Nephron progenitor cell (in vitro differentiated cells): ENCODE data around the gene ADARB2.

ENCODE experiments used
- DNase-seq: peaks from one replicate; pipeline ENCODE4 v3.0.0; 2021
- H3K27ac Mint-ChIP-seq: 2 replicates; pipeline ENCODE4 v1.8.0; 2021; ENCODE audit warnings: mild to moderate bottlenecking, moderate library complexity, mixed read lengths
- H3K27me3 Mint-ChIP-seq: 2 replicates; pipeline ENCODE4 v1.8.0; 2021; ENCODE audit warnings: mild to moderate bottlenecking, low read depth, mixed read lengths; ENCODE audit not compliant: poor library complexity
- H3K36me3 Mint-ChIP-seq: 2 replicates; pipeline ENCODE4 v1.8.0; 2021; ENCODE audit warnings: low read depth, mixed read lengths
- H3K4me1 Mint-ChIP-seq: 2 replicates; pipeline ENCODE4 v1.8.0; 2021; ENCODE audit warnings: mixed read lengths
- H3K4me3 Mint-ChIP-seq: 2 replicates; pipeline ENCODE4 v1.8.0; 2021; ENCODE audit warnings: mild to moderate bottlenecking, moderate library complexity, mixed read lengths
- H3K9me3 Mint-ChIP-seq: 2 replicates; pipeline ENCODE4 v1.8.0; 2021; ENCODE audit warnings: mild to moderate bottlenecking, moderate library complexity, mixed read lengths
- CTCF ChIP-seq: fragments of 200-600 bp; sonication (generic); IDR thresholded peaks from 2 replicates; pipeline ENCODE4 v1.5.0; 2021; ENCODE audit warnings: antibody characterized with exemption

The ADARB2 gene

GRCh38 chr10:1709161-1709560 is 28.2 kb downstream of the ADARB2 start:
- Mint-ChIP-seq H3K4me3 (no peak overlapping the region), H3K9me3 (peaks cover 31% of the 10 kb centered on the region), H3K36me3 (no peaks in the 10 kb centered on the region), H3K27me3 (peaks cover 22% of the 10 kb centered on the region), H3K27ac (no peak overlapping the region), H3K4me1 (no peaks in the 10 kb centered on the region)
- no peak for DNase-seq
- no peak for TF ChIP-seq CTCF

GRCh38 chr10:1708746-1709145 is 28.6 kb downstream of the ADARB2 start:
- no peak for DNase-seq
- no peak overlapping the region for H3K4me3 Mint-ChIP-seq
- peaks cover 34% of the 10 kb centered on the region for H3K9me3 Mint-ChIP-seq
- H3K4me1 Mint-ChIP-seq: no peaks in the 10 kb centered on the region
- no peak overlapping the region for H3K27ac Mint-ChIP-seq
- no peak for TF ChIP-seq CTCF
- no peaks in the 10 kb centered on the region for H3K36me3 Mint-ChIP-seq
- peaks cover 22% of the 10 kb centered on the region for H3K27me3 Mint-ChIP-seq

- DNase-seq: no peak
- H3K27ac Mint-ChIP-seq: no peak overlapping the region
- H3K4me1 Mint-ChIP-seq: no peaks in the 10 kb centered on the region
- no peak overlapping the region for H3K4me3 Mint-ChIP-seq
- H3K27me3 Mint-ChIP-seq: peaks cover 15% of the 10 kb centered on the region
- no peak for TF ChIP-seq CTCF
- no peaks in the 10 kb centered on the region for H3K36me3 Mint-ChIP-seq
- peaks cover 54% of the 10 kb centered on the region for H3K9me3 Mint-ChIP-seq
These were observed 30.6 kb downstream of the ADARB2 start for GRCh38 chr10:1706711-1707110.

- no peak for TF ChIP-seq CTCF
- DNase-seq: no peak
- Mint-ChIP-seq H3K4me3 (no peak overlapping the region), H3K27me3 (peaks cover 14% of the 10 kb centered on the region), H3K4me1 (no peaks in the 10 kb centered on the region), H3K9me3 (peaks cover 56% of the 10 kb centered on the region), H3K27ac (no peak overlapping the region), H3K36me3 (no peaks in the 10 kb centered on the region)
These were observed 31.1 kb downstream of the ADARB2 start for GRCh38 chr10:1706256-1706655.

GRCh38 chr10:1698185-1698584 is 39.1 kb downstream of the ADARB2 start:
- DNase-seq: no peak
- H3K9me3 Mint-ChIP-seq: peaks cover 23% of the 10 kb centered on the region
- no peak for TF ChIP-seq CTCF
- H3K27me3 Mint-ChIP-seq: no peaks in the 10 kb centered on the region
- H3K4me3 Mint-ChIP-seq: no peak overlapping the region
- no peaks in the 10 kb centered on the region for H3K4me1 Mint-ChIP-seq
- H3K27ac Mint-ChIP-seq: no peak overlapping the region
- no peaks in the 10 kb centered on the region for H3K36me3 Mint-ChIP-seq

- Mint-ChIP-seq H3K4me3 (no peak overlapping the region), H3K27ac (no peak overlapping the region), H3K4me1 (no peaks in the 10 kb centered on the region), H3K9me3 (peaks cover 7% of the 10 kb centered on the region), H3K27me3 (no peaks in the 10 kb centered on the region), H3K36me3 (no peaks in the 10 kb centered on the region)
- TF ChIP-seq CTCF: no peak
- DNase-seq: no peak
These were observed 41.2 kb downstream of the ADARB2 start for GRCh38 chr10:1696106-1696505.
